Caco-2 (cell line): ENCODE results near the gene PIGH. TPM values are rescaled to one million over a fixed set of nuclear protein-coding genes. Genes with fewer than 3 reads are reported as not detected.

ENCODE experiments used
- BruUV-seq: library from RNA; stranded (reverse); fragments of 400-500 nt; replicated peaks from 2 replicates; lab custom pipeline; 2021; lab: Mats Ljungman, UMichigan
- CTCF ChIA-PET: fragments of 300-600 bp; sonication (Branson Sonifier 250); formaldehyde crosslinking; loops from one replicate; lab custom pipeline; 2022; ENCODE audit warnings: antibody characterized with exemption; lab: Charles Lee
- POLR2A ChIA-PET: fragments of 300-600 bp; sonication (Branson Sonifier 250); formaldehyde crosslinking; loops from one replicate; lab custom pipeline; 2022; ENCODE audit warnings: antibody characterized with exemption; lab: Charles Lee
- DNase-seq, 2 experiments: peaks; one replicate each; pipeline versions ENCODE4 v3.0.0 to v3.0.0-alpha.2; 2020 to 2022
- H3K27me3 ChIP-seq: replicated peaks from 2 replicates; pipeline ENCODE4 v1.6.0; 2011; ENCODE audit warnings: low read length; ENCODE audit not compliant: control insufficient read depth, insufficient read depth
- H3K36me3 ChIP-seq: 2 replicates; pipeline ENCODE4 v1.5.1; 2011; ENCODE audit warnings: low read length; ENCODE audit not compliant: control insufficient read depth, insufficient read depth
- H3K4me1 ChIP-seq: fragments of 250-450 bp; sonication (Bioruptor Pico); 2 replicates; pipeline ENCODE4 v1.5.1; 2020; ENCODE audit warnings: mild to moderate bottlenecking
- H3K4me3 ChIP-seq: 2 replicates; pipeline ENCODE4 v1.5.1; 2011; ENCODE audit warnings: low read depth, mild to moderate bottlenecking, control low read depth, low read length
- H3K9me3 ChIP-seq: fragments of 250-450 bp; sonication (Bioruptor Pico); 2 replicates; pipeline ENCODE4 v1.5.1; 2020; ENCODE audit warnings: mild to moderate bottlenecking, moderate library complexity
- H3K27ac Mint-ChIP-seq: one replicate; pipeline ENCODE4 v1.8.0; 2022; ENCODE audit warnings: mixed read lengths; ENCODE audit not compliant: unreplicated experiment
- H3K27me3 Mint-ChIP-seq: one replicate; pipeline ENCODE4 v1.8.0; 2022; ENCODE audit warnings: mixed read lengths; ENCODE audit not compliant: insufficient read depth, unreplicated experiment
- H3K36me3 Mint-ChIP-seq: one replicate; pipeline ENCODE4 v1.8.0; 2022; ENCODE audit warnings: mild to moderate bottlenecking, mixed read lengths; ENCODE audit not compliant: insufficient read depth, unreplicated experiment
- H3K4me1 Mint-ChIP-seq: one replicate; pipeline ENCODE4 v1.8.0; 2022; ENCODE audit warnings: low read depth, mixed read lengths; ENCODE audit not compliant: unreplicated experiment
- H3K4me3 Mint-ChIP-seq: one replicate; pipeline ENCODE4 v1.8.0; 2022; ENCODE audit warnings: mild to moderate bottlenecking, moderate library complexity, mixed read lengths; ENCODE audit not compliant: unreplicated experiment
- H3K9me3 Mint-ChIP-seq: one replicate; pipeline ENCODE4 v1.8.0; 2022; ENCODE audit warnings: mixed read lengths; ENCODE audit not compliant: unreplicated experiment
- CTCF ChIP-seq, 2 experiments: fragments of 200-600 bp in 1 of 2; IDR thresholded peaks; 1 replicate in 1 of 2; 2 replicates in 1 of 2; pipeline versions ENCODE4 v1.5.1 to v1.8.0; 2011 to 2022; ENCODE audit warnings: antibody characterized with exemption in 1 of 2, control low read depth in 1 of 2, inconsistent platforms in 1 of 2, low read depth in 1 of 2, low read length in 1 of 2, mild to moderate bottlenecking in 1 of 2, moderate library complexity in 1 of 2; ENCODE audit not compliant: insufficient read depth in 1 of 2, severe bottlenecking in 1 of 2, unreplicated experiment in 1 of 2
- intact Hi-C: fragments of 100-400 bp; cut with micrococcal nuclease; formaldehyde crosslinking; loops from one replicate; pipeline ENCODE4 v1.10.0; 2022; ENCODE audit not compliant: unreplicated experiment
- total RNA-seq: library from RNA; stranded (reverse); gene quantifications from 2 replicates; pipeline ENCODE4 v1.2.3, GENCODE V29; 2022

PIGH gene
- total RNA-seq, 1 experiment from 2014 or later, result 20.4 TPM

DNA sequence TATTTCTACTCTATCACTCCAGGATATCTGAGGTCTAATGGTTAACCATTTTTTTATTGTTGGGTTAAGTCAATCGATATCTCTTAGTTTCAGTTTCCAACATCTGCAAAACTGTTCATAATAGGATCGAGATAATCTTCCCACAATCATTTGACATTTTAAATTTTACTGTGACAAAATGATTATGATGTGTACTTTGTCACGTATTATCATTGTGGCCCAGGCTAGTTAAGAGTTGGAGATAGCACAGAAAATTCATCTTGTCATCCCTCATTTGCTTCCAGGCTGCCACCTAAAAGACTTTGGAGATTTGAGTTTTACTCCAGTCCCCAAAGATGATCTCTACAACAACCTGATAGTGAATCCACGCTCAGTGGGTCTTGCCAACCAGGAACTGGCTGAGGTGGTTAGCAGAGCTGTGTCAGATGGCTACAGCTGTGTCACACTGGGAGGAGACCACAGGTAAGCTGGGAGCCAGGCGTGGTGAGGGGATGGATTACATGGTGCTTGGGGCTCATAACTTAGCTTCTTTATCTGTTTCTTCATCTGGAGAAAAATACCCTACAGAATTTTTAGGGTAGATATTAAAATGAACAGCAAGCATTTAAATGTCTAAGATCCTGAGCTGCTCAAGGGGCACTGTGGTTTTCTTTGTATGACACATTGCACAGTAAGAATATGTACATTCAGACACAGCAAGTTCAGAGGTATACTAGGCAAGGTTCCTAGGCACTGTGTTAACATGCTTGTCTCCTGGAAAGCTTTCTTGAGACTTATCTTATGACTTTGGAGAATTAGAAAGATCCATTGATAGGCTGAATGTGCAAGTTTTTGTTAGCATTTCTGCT lies 42.1 kb upstream of the PIGH start:
- no peaks in the 10 kb centered on the region for H3K4me1 Mint-ChIP-seq

DNA sequence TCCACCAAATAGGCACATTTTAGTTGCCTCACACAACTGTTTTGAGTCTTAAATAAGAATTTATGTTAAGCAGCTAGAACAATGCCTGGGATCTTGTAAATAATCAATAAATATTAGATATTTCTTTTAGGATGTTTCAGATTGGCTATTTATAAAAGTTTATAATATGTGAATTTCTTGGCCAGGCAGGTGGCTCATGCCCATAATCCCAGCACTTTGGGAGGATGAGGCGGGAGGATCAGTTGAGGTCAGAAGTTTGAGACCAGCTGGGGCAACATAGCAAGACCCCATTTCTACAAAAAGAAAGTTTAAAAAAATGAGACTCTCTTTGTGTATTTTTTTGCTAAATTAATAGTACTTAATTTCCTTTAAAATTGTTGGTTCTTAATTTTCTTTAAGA lies 41.4 kb upstream of the PIGH start:
- H3K4me1 Mint-ChIP-seq, result no peaks in the 10 kb centered on the region
- no peak for DNase-seq
- peaks cover 22% of the 10 kb centered on the region for H3K36me3 Mint-ChIP-seq
- Histone ChIP-seq H3K36me3 (peaks cover 2% of the 10 kb centered on the region; the same call in 1 of the 2 replicates), H3K4me3 (no peak overlapping the region), H3K4me1 (0 out of 2 replicates have a peak, but pooled peaks cover 3% of the 10 kb centered on the region), H3K27me3 (no peaks in the 10 kb centered on the region), H3K9me3 (no peaks in the 10 kb centered on the region)
- H3K27ac Mint-ChIP-seq, result no peak overlapping the region
- no peak for TF ChIP-seq CTCF (IDR thresholded peaks at IDR 0.05; ENCODE audit: insufficient read depth in 1 of 2, low read depth in 1 of 2, low read length in 1 of 2, severe bottlenecking in 1 of 2, unreplicated experiment in 1 of 2)
- POLR2A ChIA-PET, result no interaction called here
- intact Hi-C loops, result no loop called here
- no peaks in the 10 kb centered on the region for H3K27me3 Mint-ChIP-seq
- BruUV-seq, result no TSS peak
- H3K9me3 Mint-ChIP-seq, result no peaks in the 10 kb centered on the region
- CTCF ChIA-PET, result no interaction called here
- no peak overlapping the region for H3K4me3 Mint-ChIP-seq

More for the DNA sequence above, 42.1 kb upstream of the PIGH start:
- no peak overlapping the region for H3K4me3 ChIP-seq
- H3K4me1 ChIP-seq, result 0 out of 2 replicates have a peak, but pooled peaks cover 3% of the 10 kb centered on the region
- CTCF ChIA-PET, result no interaction called here
- H3K9me3 Mint-ChIP-seq, result no peaks in the 10 kb centered on the region
- H3K4me3 Mint-ChIP-seq, result no peak overlapping the region
- POLR2A ChIA-PET, result no interaction called here
- H3K27ac Mint-ChIP-seq, result no peak overlapping the region
- peaks cover 27% of the 10 kb centered on the region for H3K36me3 Mint-ChIP-seq
- no TSS peak for BruUV-seq
- no peaks in the 10 kb centered on the region for H3K27me3 ChIP-seq
- no peaks in the 10 kb centered on the region for H3K27me3 Mint-ChIP-seq
- no peak for TF ChIP-seq CTCF (IDR thresholded peaks at IDR 0.05; ENCODE audit: insufficient read depth in 1 of 2, low read depth in 1 of 2, low read length in 1 of 2, severe bottlenecking in 1 of 2, unreplicated experiment in 1 of 2)
- DNase-seq, result no peak
- no peaks in the 10 kb centered on the region for H3K9me3 ChIP-seq
- peaks cover 2% of the 10 kb centered on the region; the same call in 1 of the 2 replicates for H3K36me3 ChIP-seq
- intact Hi-C loops, result no loop called here

DNA sequence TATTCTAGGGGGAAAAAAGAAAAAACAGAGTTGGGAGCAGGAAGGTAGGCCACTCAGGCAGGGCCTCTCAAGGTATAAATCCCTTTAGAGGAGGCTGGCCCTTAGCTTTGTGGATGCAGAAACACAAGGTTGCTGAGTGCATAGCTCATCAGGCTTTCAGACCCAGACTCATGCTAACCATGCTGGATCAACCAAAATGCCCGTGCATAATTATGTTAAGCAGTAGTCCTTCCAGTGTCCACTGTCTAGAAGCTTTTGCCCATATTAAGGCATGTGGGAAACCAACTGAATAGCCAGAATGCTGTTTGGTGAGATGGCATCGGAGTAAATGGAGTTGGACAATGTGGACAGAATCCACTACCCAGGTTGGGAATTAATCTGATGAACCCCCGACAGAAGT lies 38.6 kb upstream of the PIGH start:
- Mint-ChIP-seq H3K27ac (no peak overlapping the region), H3K36me3 (peaks cover 6% of the 10 kb centered on the region), H3K27me3 (no peaks in the 10 kb centered on the region), H3K4me1 (no peaks in the 10 kb centered on the region), H3K9me3 (no peaks in the 10 kb centered on the region), H3K4me3 (no peak overlapping the region)
- H3K9me3 ChIP-seq, result no peaks in the 10 kb centered on the region
- intact Hi-C loops, result no loop called here
- DNase-seq, result no peak
- POLR2A ChIA-PET, result no interaction called here
- CTCF ChIA-PET, result no interaction called here
- no peak for TF ChIP-seq CTCF (IDR thresholded peaks at IDR 0.05; ENCODE audit: insufficient read depth in 1 of 2, low read depth in 1 of 2, low read length in 1 of 2, severe bottlenecking in 1 of 2, unreplicated experiment in 1 of 2)
- no peaks in the 10 kb centered on the region for H3K27me3 ChIP-seq
- no peaks in the 10 kb centered on the region for H3K4me1 ChIP-seq
- no peak overlapping the region for H3K4me3 ChIP-seq
- H3K36me3 ChIP-seq, result no peaks in the 10 kb centered on the region
- no TSS peak for BruUV-seq
